K562 (cell line): ENCODE data around the gene DCAF11. TPM values are rescaled to one million over a fixed set of nuclear protein-coding genes. Genes with fewer than 3 reads are reported as not detected.

Experiments
- CEBPG ChIP-seq, 3 experiments: fragments of 200-800 bp in 1 of 3; sonication (Bioruptor generic) in 1 of 3; sonication (generic) in 1 of 3; formaldehyde crosslinking in 1 of 3; IDR thresholded peaks in 2 of 3; conservative IDR thresholded peaks in 1 of 3; 2 replicates each; pipeline versions ENCODE4 v1.6.1 to v1.8.0; 2016 to 2022; ENCODE audit warnings: missing compliant biosample characterization in 2 of 3, missing genetic modification characterization in 2 of 3, mild to moderate bottlenecking in 1 of 3, missing genetic modification reagents in 1 of 3
- HDGF ChIP-seq: fragments of 450-650 bp; IDR thresholded peaks from 2 replicates; pipeline ENCODE4 v1.6.1; 2016
- MIER1 ChIP-seq: fragments of 450-650 bp; IDR thresholded peaks from 2 replicates; pipeline ENCODE4 v1.6.1; 2016; ENCODE audit warnings: antibody characterized with exemption, mild to moderate bottlenecking, low read depth
- SMAD2 ChIP-seq: fragments of 150-350 bp; IDR thresholded peaks from 2 replicates; pipeline ENCODE4 v1.6.1; 2014; ENCODE audit warnings: low read depth, mild to moderate bottlenecking, low read length
- SRSF9 ChIP-seq: fragments of 200-400 bp; formaldehyde crosslinking; IDR thresholded peaks from 2 replicates; pipeline ENCODE4 v1.6.1; 2017; ENCODE audit warnings: low read depth, low read length, borderline replicate concordance
- polyA plus RNA-seq, 8 experiments: library from polyadenylated mRNA; depleted of rRNA in 4 of 8; stranded (reverse) in 5 of 8; unstranded in 3 of 8; fragments of >200 nt; fragmentation: Nextera tagmentation in 2 of 8; fragmentation: Illumina TruSeq in 1 of 8; extraction: Ambion mirVana in 2 of 8; extraction: Trizol in 1 of 8; gene quantifications; 2 replicates each; pipeline versions ENCODE4 v1.2.1 to v1.2.3, GENCODE V29; 2011 to 2014; ENCODE audit warnings: inconsistent platforms in 1 of 8, missing spikeins in 1 of 8
- total RNA-seq, 7 experiments: library from RNA; depleted of rRNA in 6 of 7; stranded (reverse); fragments of >200 nt in 6 of 7; fragmentation: Illumina TruSeq in 2 of 7; extraction: Trizol in 2 of 7; gene quantifications; 2 replicates each; pipeline versions ENCODE4 v1.2.1 to v1.2.3, GENCODE V29; 2011 to 2021; ENCODE audit warnings: low replicate concordance in 1 of 7
- TF ChIP-seq, protein P1 (sequence below): fragments of 250-450 bp; sonication (Bioruptor Pico); IDR thresholded peaks from 2 replicates; pipeline ENCODE4 v1.4.0; 2020; ENCODE audit warnings: mild to moderate bottlenecking, moderate library complexity, borderline replicate concordance
- TF ChIP-seq, protein P2 (sequence below): fragments of 200-600 bp; sonication (generic); IDR thresholded peaks from one replicate; pipeline ENCODE4 v1.6.1; 2012; ENCODE audit warnings: mild to moderate bottlenecking, low read depth, low read length, inconsistent platforms
- TF ChIP-seq, protein P3 (sequence below), 3 experiments: IDR thresholded peaks in 2 of 3; conservative IDR thresholded peaks in 1 of 3; 2 replicates each; pipeline ENCODE4 v1.5.1; 2011 to 2012; ENCODE audit warnings: low read length in 3 of 3, mild to moderate bottlenecking in 3 of 3, control low read depth in 2 of 3, improper control_type of control experiment in 1 of 3, inconsistent platforms in 1 of 3, low read depth in 1 of 3, mixed read lengths in 1 of 3, moderate library complexity in 1 of 3; ENCODE audit not compliant: insufficient read depth in 2 of 3

DCAF11 gene
- total and polyA plus RNA-seq, 9 of the 15 experiments (the other 6 are each of a cell fraction or from before 2014, with no cell fraction given), result 8.5 to 46.2 (median 36.4) TPM

DNA sequence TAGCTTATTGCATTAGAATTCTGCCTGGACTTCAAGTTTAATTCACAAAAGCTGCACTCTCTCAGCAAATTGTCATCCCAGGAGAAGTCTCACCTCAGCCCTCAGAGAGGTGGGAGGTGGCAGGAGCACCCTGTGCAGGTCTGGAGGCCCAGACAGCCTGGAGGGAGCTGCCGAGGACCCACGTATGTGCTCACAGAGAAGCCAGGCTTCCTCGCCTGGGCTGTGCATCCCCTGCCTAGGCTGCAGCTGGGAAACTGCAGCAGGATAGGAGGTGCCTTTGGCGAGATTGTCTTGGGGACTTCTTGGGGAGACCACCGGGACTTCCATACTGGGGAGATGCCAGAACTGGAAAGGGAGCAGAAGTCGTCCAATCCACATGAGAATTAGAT lies 34.4 kb upstream of the DCAF11 start (continued):
- TF ChIP-seq, protein P1, sequence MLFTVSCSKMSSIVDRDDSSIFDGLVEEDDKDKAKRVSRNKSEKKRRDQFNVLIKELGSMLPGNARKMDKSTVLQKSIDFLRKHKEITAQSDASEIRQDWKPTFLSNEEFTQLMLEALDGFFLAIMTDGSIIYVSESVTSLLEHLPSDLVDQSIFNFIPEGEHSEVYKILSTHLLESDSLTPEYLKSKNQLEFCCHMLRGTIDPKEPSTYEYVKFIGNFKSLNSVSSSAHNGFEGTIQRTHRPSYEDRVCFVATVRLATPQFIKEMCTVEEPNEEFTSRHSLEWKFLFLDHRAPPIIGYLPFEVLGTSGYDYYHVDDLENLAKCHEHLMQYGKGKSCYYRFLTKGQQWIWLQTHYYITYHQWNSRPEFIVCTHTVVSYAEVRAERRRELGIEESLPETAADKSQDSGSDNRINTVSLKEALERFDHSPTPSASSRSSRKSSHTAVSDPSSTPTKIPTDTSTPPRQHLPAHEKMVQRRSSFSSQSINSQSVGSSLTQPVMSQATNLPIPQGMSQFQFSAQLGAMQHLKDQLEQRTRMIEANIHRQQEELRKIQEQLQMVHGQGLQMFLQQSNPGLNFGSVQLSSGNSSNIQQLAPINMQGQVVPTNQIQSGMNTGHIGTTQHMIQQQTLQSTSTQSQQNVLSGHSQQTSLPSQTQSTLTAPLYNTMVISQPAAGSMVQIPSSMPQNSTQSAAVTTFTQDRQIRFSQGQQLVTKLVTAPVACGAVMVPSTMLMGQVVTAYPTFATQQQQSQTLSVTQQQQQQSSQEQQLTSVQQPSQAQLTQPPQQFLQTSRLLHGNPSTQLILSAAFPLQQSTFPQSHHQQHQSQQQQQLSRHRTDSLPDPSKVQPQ (CRISPR knock-in tag), result no peak
- TF ChIP-seq, protein P2, sequence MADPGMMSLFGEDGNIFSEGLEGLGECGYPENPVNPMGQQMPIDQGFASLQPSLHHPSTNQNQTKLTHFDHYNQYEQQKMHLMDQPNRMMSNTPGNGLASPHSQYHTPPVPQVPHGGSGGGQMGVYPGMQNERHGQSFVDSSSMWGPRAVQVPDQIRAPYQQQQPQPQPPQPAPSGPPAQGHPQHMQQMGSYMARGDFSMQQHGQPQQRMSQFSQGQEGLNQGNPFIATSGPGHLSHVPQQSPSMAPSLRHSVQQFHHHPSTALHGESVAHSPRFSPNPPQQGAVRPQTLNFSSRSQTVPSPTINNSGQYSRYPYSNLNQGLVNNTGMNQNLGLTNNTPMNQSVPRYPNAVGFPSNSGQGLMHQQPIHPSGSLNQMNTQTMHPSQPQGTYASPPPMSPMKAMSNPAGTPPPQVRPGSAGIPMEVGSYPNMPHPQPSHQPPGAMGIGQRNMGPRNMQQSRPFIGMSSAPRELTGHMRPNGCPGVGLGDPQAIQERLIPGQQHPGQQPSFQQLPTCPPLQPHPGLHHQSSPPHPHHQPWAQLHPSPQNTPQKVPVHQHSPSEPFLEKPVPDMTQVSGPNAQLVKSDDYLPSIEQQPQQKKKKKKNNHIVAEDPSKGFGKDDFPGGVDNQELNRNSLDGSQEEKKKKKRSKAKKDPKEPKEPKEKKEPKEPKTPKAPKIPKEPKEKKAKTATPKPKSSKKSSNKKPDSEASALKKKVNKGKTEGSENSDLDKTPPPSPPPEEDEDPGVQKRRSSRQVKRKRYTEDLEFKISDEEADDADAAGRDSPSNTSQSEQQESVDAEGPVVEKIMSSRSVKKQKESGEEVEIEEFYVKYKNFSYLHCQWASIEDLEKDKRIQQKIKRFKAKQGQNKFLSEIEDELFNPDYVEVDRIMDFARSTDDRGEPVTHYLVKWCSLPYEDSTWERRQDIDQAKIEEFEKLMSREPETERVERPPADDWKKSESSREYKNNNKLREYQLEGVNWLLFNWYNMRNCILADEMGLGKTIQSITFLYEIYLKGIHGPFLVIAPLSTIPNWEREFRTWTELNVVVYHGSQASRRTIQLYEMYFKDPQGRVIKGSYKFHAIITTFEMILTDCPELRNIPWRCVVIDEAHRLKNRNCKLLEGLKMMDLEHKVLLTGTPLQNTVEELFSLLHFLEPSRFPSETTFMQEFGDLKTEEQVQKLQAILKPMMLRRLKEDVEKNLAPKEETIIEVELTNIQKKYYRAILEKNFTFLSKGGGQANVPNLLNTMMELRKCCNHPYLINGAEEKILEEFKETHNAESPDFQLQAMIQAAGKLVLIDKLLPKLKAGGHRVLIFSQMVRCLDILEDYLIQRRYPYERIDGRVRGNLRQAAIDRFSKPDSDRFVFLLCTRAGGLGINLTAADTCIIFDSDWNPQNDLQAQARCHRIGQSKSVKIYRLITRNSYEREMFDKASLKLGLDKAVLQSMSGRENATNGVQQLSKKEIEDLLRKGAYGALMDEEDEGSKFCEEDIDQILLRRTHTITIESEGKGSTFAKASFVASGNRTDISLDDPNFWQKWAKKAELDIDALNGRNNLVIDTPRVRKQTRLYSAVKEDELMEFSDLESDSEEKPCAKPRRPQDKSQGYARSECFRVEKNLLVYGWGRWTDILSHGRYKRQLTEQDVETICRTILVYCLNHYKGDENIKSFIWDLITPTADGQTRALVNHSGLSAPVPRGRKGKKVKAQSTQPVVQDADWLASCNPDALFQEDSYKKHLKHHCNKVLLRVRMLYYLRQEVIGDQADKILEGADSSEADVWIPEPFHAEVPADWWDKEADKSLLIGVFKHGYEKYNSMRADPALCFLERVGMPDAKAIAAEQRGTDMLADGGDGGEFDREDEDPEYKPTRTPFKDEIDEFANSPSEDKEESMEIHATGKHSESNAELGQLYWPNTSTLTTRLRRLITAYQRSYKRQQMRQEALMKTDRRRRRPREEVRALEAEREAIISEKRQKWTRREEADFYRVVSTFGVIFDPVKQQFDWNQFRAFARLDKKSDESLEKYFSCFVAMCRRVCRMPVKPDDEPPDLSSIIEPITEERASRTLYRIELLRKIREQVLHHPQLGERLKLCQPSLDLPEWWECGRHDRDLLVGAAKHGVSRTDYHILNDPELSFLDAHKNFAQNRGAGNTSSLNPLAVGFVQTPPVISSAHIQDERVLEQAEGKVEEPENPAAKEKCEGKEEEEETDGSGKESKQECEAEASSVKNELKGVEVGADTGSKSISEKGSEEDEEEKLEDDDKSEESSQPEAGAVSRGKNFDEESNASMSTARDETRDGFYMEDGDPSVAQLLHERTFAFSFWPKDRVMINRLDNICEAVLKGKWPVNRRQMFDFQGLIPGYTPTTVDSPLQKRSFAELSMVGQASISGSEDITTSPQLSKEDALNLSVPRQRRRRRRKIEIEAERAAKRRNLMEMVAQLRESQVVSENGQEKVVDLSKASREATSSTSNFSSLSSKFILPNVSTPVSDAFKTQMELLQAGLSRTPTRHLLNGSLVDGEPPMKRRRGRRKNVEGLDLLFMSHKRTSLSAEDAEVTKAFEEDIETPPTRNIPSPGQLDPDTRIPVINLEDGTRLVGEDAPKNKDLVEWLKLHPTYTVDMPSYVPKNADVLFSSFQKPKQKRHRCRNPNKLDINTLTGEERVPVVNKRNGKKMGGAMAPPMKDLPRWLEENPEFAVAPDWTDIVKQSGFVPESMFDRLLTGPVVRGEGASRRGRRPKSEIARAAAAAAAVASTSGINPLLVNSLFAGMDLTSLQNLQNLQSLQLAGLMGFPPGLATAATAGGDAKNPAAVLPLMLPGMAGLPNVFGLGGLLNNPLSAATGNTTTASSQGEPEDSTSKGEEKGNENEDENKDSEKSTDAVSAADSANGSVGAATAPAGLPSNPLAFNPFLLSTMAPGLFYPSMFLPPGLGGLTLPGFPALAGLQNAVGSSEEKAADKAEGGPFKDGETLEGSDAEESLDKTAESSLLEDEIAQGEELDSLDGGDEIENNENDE, result no peak
- TF ChIP-seq SMAD2 (no peak), CEBPG (CRISPR knock-in tag; IDR thresholded peaks at IDR 0.05) (no peak), CEBPG (tag; conservative IDR thresholded peaks at IDR 0.05 in 1 of 2, IDR thresholded peaks at IDR 0.05 in 1 of 2) (no peak), MIER1 (no peak), SRSF9 (no peak), HDGF (no peak)
- TF ChIP-seq, protein P3, sequence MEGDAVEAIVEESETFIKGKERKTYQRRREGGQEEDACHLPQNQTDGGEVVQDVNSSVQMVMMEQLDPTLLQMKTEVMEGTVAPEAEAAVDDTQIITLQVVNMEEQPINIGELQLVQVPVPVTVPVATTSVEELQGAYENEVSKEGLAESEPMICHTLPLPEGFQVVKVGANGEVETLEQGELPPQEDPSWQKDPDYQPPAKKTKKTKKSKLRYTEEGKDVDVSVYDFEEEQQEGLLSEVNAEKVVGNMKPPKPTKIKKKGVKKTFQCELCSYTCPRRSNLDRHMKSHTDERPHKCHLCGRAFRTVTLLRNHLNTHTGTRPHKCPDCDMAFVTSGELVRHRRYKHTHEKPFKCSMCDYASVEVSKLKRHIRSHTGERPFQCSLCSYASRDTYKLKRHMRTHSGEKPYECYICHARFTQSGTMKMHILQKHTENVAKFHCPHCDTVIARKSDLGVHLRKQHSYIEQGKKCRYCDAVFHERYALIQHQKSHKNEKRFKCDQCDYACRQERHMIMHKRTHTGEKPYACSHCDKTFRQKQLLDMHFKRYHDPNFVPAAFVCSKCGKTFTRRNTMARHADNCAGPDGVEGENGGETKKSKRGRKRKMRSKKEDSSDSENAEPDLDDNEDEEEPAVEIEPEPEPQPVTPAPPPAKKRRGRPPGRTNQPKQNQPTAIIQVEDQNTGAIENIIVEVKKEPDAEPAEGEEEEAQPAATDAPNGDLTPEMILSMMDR (IDR thresholded peaks at IDR 0.05 in 2 of 3, conservative IDR thresholded peaks at IDR 0.05 in 1 of 3; ENCODE audit: insufficient read depth in 2 of 3, low read depth in 1 of 3, low read length in 3 of 3), result no peak
